Measurements from ENCODE around the gene KLK4. TPM values are rescaled to one million over a fixed set of nuclear protein-coding genes. Genes with fewer than 3 reads are reported as not detected.

Gene KLK4, protein sequence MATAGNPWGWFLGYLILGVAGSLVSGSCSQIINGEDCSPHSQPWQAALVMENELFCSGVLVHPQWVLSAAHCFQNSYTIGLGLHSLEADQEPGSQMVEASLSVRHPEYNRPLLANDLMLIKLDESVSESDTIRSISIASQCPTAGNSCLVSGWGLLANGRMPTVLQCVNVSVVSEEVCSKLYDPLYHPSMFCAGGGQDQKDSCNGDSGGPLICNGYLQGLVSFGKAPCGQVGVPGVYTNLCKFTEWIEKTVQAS
- not detected in 2 replicates for polyA plus RNA-seq (2011; rRNA removed)
- not detected in 2 replicates for polyA minus RNA-seq (2011; rRNA and poly(A)+ RNA removed)

DNA sequence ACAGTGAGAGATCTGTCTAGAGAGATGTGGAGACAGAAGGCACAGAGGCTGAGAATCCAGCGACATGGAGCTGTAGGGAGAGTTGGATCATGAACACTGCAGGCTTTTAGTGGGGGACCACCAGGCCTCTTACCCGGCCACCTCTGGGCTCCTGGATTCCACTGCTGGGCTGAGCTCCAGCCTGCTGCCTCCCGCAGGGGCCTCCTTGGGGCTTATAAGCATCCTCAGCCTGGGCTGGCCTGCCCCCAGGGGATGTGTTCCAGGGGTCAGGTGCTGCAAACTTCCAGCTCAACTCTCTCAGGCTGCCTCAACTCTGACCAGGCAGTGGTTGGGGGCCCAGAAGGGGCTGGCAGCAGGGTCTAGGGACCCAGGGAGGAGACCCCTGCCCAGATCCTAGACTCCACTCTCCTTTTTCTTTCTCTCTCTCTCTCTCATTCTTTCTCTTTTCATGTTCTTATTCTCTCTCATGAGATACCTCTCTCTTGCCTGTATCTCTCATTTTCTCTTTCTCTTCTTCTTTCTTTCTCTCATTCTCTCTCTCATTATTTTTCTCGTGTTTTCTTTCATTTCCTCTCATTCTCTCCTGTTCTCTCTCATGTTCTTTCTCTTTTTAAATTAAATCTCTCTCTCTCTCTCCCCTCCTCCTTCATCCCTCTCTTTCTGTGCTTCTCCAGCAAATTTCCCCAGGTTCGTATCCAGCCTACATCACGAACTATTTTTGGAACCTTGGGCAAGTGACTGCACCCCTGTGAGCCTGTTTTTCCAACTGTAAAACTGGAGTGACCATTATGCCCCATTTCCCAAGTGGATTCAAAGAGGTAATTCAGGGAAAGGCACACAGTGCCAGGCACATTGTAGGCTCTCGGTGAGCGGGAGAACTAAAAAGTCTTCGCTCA is at the start of gene KLK4:
KLK4 (minus strand) TSS at position 190 of the 896 bp plus-strand sequence. CDS start 657 bp downstream, outside the sequence.
- ChIA-PET CTCF (interaction anchor here (4.8 kb wide), 1 partner anchor 11 kb away, joined by 20 read pairs; no protein-coding TSS in a partner anchor), POLR2A (no interaction called here)
- Histone ChIP-seq H3K27me3 (ENCODE audit: control insufficient read depth, insufficient read depth, low read length) (peaks cover 4% of the 10 kb centered on the region; the same call in 1 of the 2 replicates), H3K4me3 (ENCODE audit: low read depth, low read length) (no peak within 1 kb of the TSS), H3K36me3 (ENCODE audit: control insufficient read depth, insufficient read depth, low read length) (no peaks in the 10 kb centered on the region)
- TF ChIP-seq, protein P1, sequence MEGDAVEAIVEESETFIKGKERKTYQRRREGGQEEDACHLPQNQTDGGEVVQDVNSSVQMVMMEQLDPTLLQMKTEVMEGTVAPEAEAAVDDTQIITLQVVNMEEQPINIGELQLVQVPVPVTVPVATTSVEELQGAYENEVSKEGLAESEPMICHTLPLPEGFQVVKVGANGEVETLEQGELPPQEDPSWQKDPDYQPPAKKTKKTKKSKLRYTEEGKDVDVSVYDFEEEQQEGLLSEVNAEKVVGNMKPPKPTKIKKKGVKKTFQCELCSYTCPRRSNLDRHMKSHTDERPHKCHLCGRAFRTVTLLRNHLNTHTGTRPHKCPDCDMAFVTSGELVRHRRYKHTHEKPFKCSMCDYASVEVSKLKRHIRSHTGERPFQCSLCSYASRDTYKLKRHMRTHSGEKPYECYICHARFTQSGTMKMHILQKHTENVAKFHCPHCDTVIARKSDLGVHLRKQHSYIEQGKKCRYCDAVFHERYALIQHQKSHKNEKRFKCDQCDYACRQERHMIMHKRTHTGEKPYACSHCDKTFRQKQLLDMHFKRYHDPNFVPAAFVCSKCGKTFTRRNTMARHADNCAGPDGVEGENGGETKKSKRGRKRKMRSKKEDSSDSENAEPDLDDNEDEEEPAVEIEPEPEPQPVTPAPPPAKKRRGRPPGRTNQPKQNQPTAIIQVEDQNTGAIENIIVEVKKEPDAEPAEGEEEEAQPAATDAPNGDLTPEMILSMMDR (IDR thresholded peaks at IDR 0.05; ENCODE audit: insufficient read depth, low read depth, low read length) = no peak
- DNase-seq (ENCODE audit: low read depth) = no peak

DNA sequence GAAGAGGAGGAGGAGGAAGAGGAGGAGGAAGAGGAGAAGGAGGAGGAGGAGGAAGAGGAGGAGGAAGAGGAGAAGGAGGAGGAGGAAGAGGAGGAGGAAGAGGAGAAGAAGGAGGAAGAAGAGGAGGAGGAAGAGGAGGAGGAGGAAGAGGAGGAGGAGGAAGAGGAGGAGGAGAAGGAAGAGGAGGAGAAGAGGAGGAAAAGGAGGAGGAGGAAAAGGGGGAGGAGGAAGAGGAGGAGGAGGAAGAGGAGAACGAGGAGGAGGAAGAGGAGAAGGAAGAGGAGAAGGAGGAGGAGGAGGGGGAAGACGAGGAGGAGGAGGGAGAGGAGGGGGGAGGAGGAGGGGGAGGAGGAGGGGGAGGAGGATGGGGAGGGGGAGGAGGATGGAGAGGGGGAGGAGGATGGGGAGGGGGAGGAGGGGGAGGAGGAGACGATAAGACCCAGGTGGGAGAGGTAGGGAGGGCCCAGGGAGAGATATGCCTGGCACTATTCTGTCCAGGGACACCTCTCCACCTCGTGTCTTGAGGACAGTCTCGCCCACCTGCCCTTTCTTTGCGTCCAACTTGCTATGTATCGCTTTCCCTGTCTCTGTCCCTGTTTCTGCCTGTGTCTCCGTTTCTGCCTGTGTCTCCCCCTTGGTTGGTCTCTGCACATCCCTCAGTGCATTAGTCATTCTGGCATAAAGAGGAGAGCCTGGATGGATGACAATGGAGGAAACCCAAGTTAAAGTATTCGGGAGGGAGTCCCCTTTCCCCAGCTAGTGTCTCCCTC is 48.7 kb upstream of the KLK4 start:
- Histone ChIP-seq H3K36me3 (ENCODE audit: control insufficient read depth, insufficient read depth, low read length) (no peaks in the 10 kb centered on the region), H3K27me3 (ENCODE audit: control insufficient read depth, insufficient read depth, low read length) (no peaks in the 10 kb centered on the region), H3K4me3 (ENCODE audit: low read depth, low read length) (no peak overlapping the region)
- no peak for DNase-seq (ENCODE audit: low read depth)
- TF ChIP-seq, protein P1 (IDR thresholded peaks at IDR 0.05; ENCODE audit: insufficient read depth, low read depth, low read length) = no peak
- CTCF ChIA-PET = no interaction called here
- POLR2A ChIA-PET = no interaction called here

DNA sequence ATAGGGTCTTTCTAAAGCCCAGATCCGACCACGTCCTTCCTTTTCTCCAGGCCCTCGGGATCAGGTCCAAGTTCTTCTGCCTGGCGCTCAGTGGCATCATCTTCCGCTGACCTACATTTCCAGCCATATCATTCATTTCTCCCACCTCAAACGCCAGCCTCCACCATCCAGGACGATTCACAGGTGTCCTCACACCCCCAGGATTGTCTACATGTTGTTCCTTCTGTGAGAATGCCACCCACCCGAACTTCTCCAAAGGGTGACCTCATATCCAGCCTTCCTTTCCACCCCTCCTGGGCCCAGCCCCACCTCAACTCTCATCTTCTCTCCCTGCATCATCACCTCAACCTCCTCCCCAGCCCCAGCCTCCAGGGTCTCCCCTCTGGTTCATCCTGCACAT is 46.4 kb upstream of the KLK4 start:
- no peaks in the 10 kb centered on the region for H3K36me3 ChIP-seq (ENCODE audit: control insufficient read depth, insufficient read depth, low read length)
- ChIA-PET CTCF (no interaction called here), POLR2A (no interaction called here)
- no peaks in the 10 kb centered on the region for H3K27me3 ChIP-seq (ENCODE audit: control insufficient read depth, insufficient read depth, low read length)
- TF ChIP-seq, protein P1 (IDR thresholded peaks at IDR 0.05; ENCODE audit: insufficient read depth, low read depth, low read length) = no peak
- no peak for DNase-seq (ENCODE audit: low read depth)
- H3K4me3 ChIP-seq (ENCODE audit: low read depth, low read length) = no peak overlapping the region

DNA sequence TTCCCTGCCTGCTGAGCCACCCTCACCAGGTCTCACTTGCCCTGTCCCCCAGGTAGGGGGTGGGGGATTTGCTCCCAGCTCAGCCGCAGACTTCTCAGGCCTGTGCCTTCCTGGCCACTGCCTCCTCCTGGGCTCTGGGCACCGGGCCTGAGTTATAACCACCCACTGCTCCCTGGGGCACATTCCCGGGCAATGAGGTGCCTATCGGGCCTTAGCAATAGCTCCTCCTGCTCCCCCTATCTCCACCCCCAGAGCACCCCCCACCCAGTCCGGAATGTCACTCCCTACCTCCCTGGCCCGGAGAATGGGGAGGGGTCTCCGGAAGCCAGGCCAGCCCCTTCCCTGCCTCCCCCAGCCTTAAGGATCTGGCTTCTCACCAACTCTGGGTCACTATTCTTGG is 41.7 kb upstream of the KLK4 start, which contains the start of gene KLK5:
KLK5 (minus strand) TSS at position 129 of the 400 bp plus-strand sequence. CDS start 381 bp downstream, outside the sequence.
- TF ChIP-seq, protein P1 (IDR thresholded peaks at IDR 0.05; ENCODE audit: insufficient read depth, low read depth, low read length) = no peak
- H3K4me3 ChIP-seq (ENCODE audit: low read depth, low read length) = no peak within 1 kb of the TSS
- CTCF ChIA-PET = no interaction called here
- no peaks in the 10 kb centered on the region for H3K36me3 ChIP-seq (ENCODE audit: control insufficient read depth, insufficient read depth, low read length)
- no peak for DNase-seq (ENCODE audit: low read depth)
- POLR2A ChIA-PET = no interaction called here
- H3K27me3 ChIP-seq (ENCODE audit: control insufficient read depth, insufficient read depth, low read length) = no peaks in the 10 kb centered on the region
